HepG2 (cell line): ENCODE measurements around the gene CCNYL1. TPM values are rescaled to one million over a fixed set of nuclear protein-coding genes. Genes with fewer than 3 reads are reported as not detected.

Experiments
- ATF7-NPFF ChIP-seq: sonication (generic); formaldehyde crosslinking; IDR thresholded peaks from 2 replicates; pipeline ENCODE4 v1.8.1; 2023; ENCODE audit warnings: mild to moderate bottlenecking, low read depth, missing genetic modification reagents, moderate library complexity
- BCL6 ChIP-seq: IDR thresholded peaks from 2 replicates; pipeline ENCODE4 v1.6.1; 2016; ENCODE audit warnings: missing genetic modification reagents, missing compliant biosample characterization
- CBX1 ChIP-seq: IDR thresholded peaks from one replicate; pipeline ENCODE4 v1.6.1; 2016; ENCODE audit warnings: antibody characterized with exemption, low read depth
- CENPX ChIP-seq: sonication (generic); formaldehyde crosslinking; IDR thresholded peaks from 2 replicates; pipeline ENCODE4 v1.9.0; 2021; ENCODE audit warnings: mild to moderate bottlenecking, missing genetic modification reagents, moderate library complexity
- ELF1 ChIP-seq: sonication (generic); formaldehyde crosslinking; IDR thresholded peaks from 2 replicates; pipeline ENCODE4 v1.4.0; 2020; ENCODE audit warnings: missing genetic modification reagents
- ESRRA ChIP-seq: sonication (generic); formaldehyde crosslinking; IDR thresholded peaks from 2 replicates; pipeline ENCODE4 v1.5.1; 2020; ENCODE audit warnings: mild to moderate bottlenecking, low read depth, missing genetic modification reagents
- FLYWCH1 ChIP-seq: sonication (generic); formaldehyde crosslinking; IDR thresholded peaks from 2 replicates; pipeline ENCODE4 v1.8.1; 2023; ENCODE audit warnings: mild to moderate bottlenecking, missing genetic modification reagents
- GTF3A ChIP-seq: sonication (generic); formaldehyde crosslinking; conservative IDR thresholded peaks from 2 replicates; pipeline ENCODE4 v1.4.0; 2020; ENCODE audit warnings: mild to moderate bottlenecking, missing genetic modification reagents
- HNF4G ChIP-seq, 2 experiments: sonication (generic) in 1 of 2; formaldehyde crosslinking in 1 of 2; IDR thresholded peaks; 2 replicates each; pipeline versions ENCODE4 v1.4.0 to v1.6.1; 2011 to 2020; ENCODE audit warnings: borderline replicate concordance in 2 of 2, low read depth in 2 of 2, mild to moderate bottlenecking in 2 of 2, low read length in 1 of 2, missing genetic modification reagents in 1 of 2, moderate library complexity in 1 of 2
- MAFG ChIP-seq: sonication (generic); formaldehyde crosslinking; IDR thresholded peaks from 2 replicates; pipeline ENCODE4 v1.5.1; 2020; ENCODE audit warnings: mild to moderate bottlenecking, missing genetic modification reagents
- NR2F6 ChIP-seq, 2 experiments: IDR thresholded peaks; 2 replicates each; pipeline ENCODE4 v1.6.1; 2016; ENCODE audit warnings: antibody characterized with exemption in 1 of 2, mild to moderate bottlenecking in 1 of 2
- RXRB ChIP-seq: IDR thresholded peaks from 2 replicates; pipeline ENCODE4 v1.6.1; 2016; ENCODE audit warnings: borderline replicate concordance, missing genetic modification reagents, missing compliant biosample characterization
- SIN3A ChIP-seq: IDR thresholded peaks from 2 replicates; pipeline ENCODE4 v1.6.1; 2011; ENCODE audit warnings: low read depth, mild to moderate bottlenecking, control low read depth, low read length, borderline replicate concordance
- SIX1 ChIP-seq: sonication (generic); formaldehyde crosslinking; IDR thresholded peaks from 2 replicates; pipeline ENCODE4 v1.4.0; 2020; ENCODE audit warnings: missing genetic modification reagents, borderline replicate concordance
- ZBTB34 ChIP-seq: sonication (generic); formaldehyde crosslinking; IDR thresholded peaks from 2 replicates; pipeline ENCODE4 v1.8.0; 2022; ENCODE audit warnings: mild to moderate bottlenecking, missing genetic modification reagents
- ZMYM3 ChIP-seq: sonication (generic); formaldehyde crosslinking; IDR thresholded peaks from 2 replicates; pipeline ENCODE4 v1.5.1; 2020; ENCODE audit warnings: mild to moderate bottlenecking, missing genetic modification reagents
- ZNF292 ChIP-seq: sonication (generic); formaldehyde crosslinking; IDR thresholded peaks from 2 replicates; pipeline ENCODE4 v1.8.1; 2022; ENCODE audit warnings: mild to moderate bottlenecking, low read depth, missing genetic modification reagents, borderline replicate concordance
- ZNF367 ChIP-seq: sonication (generic); formaldehyde crosslinking; IDR thresholded peaks from 2 replicates; pipeline ENCODE4 v1.4.0; 2020; ENCODE audit warnings: missing genetic modification reagents, borderline replicate concordance
- ZNF501 ChIP-seq: sonication (generic); formaldehyde crosslinking; IDR thresholded peaks from 2 replicates; pipeline ENCODE4 v1.5.1; 2020; ENCODE audit warnings: mild to moderate bottlenecking, moderate library complexity, missing genetic modification reagents
- ZNF556 ChIP-seq: sonication (generic); formaldehyde crosslinking; IDR thresholded peaks from 2 replicates; pipeline ENCODE4 v1.4.0; 2020; ENCODE audit warnings: mild to moderate bottlenecking, missing genetic modification reagents, borderline replicate concordance
- ZNF740 ChIP-seq: sonication (generic); formaldehyde crosslinking; IDR thresholded peaks from 2 replicates; pipeline ENCODE4 v1.4.0; 2020; ENCODE audit warnings: missing genetic modification reagents
- ZNF792 ChIP-seq: IDR thresholded peaks from 2 replicates; pipeline ENCODE4 v1.6.1; 2016
- polyA plus RNA-seq, 8 experiments: library from polyadenylated mRNA; depleted of rRNA in 3 of 8; stranded (reverse) in 7 of 8; unstranded in 1 of 8; fragments of >200 nt; fragmentation: Illumina TruSeq in 4 of 8; extraction: Trizol in 4 of 8; gene quantifications; 2 replicates each; pipeline versions ENCODE4 v1.2.1 to v1.2.3, GENCODE V29; 2011 to 2016; ENCODE audit warnings: low read depth in 4 of 8, missing spikeins in 1 of 8, mixed read lengths in 1 of 8; ENCODE audit not compliant: insufficient read depth in 1 of 8
- total RNA-seq, 5 experiments: library from RNA; depleted of rRNA; stranded (reverse); fragments of >200 nt; fragmentation: Illumina TruSeq; extraction: Trizol; gene quantifications; 2 replicates each; pipeline ENCODE4 v1.2.3, GENCODE V29; 2016; ENCODE audit warnings: low read depth in 1 of 5
- TF ChIP-seq, protein P1 (sequence below): sonication (generic); formaldehyde crosslinking; conservative IDR thresholded peaks from 2 replicates; pipeline ENCODE4 v1.5.0; 2020; ENCODE audit warnings: missing genetic modification reagents

Gene CCNYL1
- total and polyA plus RNA-seq, 2 of the 13 experiments (the other 11 are each of a cell fraction or from before 2014, with no cell fraction given): 12.5 to 16.2 TPM

DNA sequence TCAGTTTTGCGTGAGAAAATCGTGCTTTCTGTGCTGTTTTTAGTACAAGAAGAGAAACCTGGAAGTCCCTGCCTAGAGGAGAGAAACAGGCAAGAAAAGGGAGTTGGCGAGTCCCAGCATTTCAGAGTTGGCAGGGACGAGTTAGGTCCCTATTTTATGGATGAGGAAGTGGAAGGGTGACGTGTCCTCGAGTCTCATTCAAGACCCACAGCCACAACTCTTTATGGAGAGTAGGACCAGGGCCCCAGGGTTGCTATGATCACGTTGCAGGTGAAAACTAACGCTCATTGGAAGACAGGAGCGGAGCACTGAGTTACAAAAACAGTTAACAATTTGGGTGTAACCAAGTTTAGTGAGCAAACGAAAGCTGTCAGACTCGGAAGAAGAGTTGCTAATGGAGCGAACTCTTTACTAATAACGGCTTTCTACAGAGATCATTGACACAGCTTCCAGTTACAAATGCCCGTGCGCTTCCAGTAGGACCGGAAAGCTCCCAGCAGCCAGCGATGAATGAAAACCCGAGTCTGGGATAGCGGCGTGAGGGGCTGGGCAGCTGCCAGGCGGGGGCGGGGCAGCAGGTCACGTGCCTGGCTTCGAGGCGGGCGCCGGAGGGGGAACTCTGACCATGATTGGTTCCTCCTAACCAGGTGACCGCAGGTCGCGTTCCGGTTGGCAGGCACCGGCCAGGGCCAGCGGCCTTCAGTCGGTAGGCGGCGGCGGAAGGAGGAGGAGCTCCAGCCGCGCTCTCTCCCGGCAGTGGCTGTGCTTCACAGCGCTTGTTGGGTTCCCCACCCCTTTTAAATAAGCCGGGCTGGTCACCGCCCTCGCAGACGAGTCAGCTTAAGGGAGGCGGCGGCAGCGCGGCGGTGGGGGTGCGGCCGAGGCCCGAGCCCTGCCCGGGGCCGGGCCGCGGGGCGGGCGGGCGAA lies at the start of gene CCNYL1 (continued):
- TF ChIP-seq, protein P1, sequence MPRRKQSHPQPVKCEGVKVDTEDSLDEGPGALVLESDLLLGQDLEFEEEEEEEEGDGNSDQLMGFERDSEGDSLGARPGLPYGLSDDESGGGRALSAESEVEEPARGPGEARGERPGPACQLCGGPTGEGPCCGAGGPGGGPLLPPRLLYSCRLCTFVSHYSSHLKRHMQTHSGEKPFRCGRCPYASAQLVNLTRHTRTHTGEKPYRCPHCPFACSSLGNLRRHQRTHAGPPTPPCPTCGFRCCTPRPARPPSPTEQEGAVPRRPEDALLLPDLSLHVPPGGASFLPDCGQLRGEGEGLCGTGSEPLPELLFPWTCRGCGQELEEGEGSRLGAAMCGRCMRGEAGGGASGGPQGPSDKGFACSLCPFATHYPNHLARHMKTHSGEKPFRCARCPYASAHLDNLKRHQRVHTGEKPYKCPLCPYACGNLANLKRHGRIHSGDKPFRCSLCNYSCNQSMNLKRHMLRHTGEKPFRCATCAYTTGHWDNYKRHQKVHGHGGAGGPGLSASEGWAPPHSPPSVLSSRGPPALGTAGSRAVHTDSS (CRISPR knock-in tag): no peak
- TF ChIP-seq GTF3A (CRISPR knock-in tag) (no peak), SIN3A (peak; percentile 93), ZNF556 (CRISPR knock-in tag) (no peak), ZMYM3 (peak; percentile 4; the same call in 1 of the 2 replicates), ATF7-NPFF (CRISPR knock-in tag) (no peak; the same call in 1 of the 2 replicates), RXRB (peak; percentile 58), HNF4G (IDR thresholded peaks at IDR 0.05; ENCODE audit: borderline replicate concordance, low read depth, low read length) (no peak), HNF4G (CRISPR knock-in tag; IDR thresholded peaks at IDR 0.05; ENCODE audit: borderline replicate concordance, low read depth) (no peak), SIX1 (CRISPR knock-in tag) (no peak), CBX1 (peak; percentile 77), ELF1 (CRISPR knock-in tag) (peak; percentile 68), CENPX (CRISPR knock-in tag) (no peak), ZNF367 (CRISPR knock-in tag) (peak; percentile 19; the same call in 1 of the 2 replicates), ZBTB34 (CRISPR knock-in tag) (no peak), NR2F6 (IDR thresholded peaks at IDR 0.05) (0 out of 2 replicates have a peak, but pooled peaks have one; percentile 6), NR2F6 (CRISPR knock-in tag; IDR thresholded peaks at IDR 0.05) (no peak), FLYWCH1 (CRISPR knock-in tag) (0 out of 2 replicates have a peak, but pooled peaks have one; percentile 54), ESRRA (0 out of 2 replicates have a peak, but pooled peaks have one; percentile 33), ZNF501 (CRISPR knock-in tag) (no peak), ZNF740 (CRISPR knock-in tag) (peak; percentile 84; the same call in 1 of the 2 replicates), ZNF792 (peak; percentile 54), MAFG (CRISPR knock-in tag) (no peak), BCL6 (CRISPR knock-in tag) (no peak; the same call in 1 of the 2 replicates), ZNF292 (CRISPR knock-in tag) (0 out of 2 replicates have a peak, but pooled peaks have one; percentile 27)
